Fibroblast of lung (primary cell): ENCODE data around the gene UHRF1.

Source experiments
- EZH2 ChIP-seq: IDR thresholded peaks from 2 replicates; pipeline ENCODE4 v1.5.1; 2012; ENCODE audit warnings: low read length, control low read depth, mild to moderate bottlenecking; ENCODE audit errors: missing control alignments
- TF ChIP-seq, protein P1 (sequence below), 2 donors: IDR thresholded peaks in 1 of 2; conservative IDR thresholded peaks in 1 of 2; 1 replicate in 1 of 2; 2 replicates in 1 of 2; pipeline ENCODE4 v1.5.1; 2011 to 2012; ENCODE audit warnings: low read length in 2 of 2, control low read depth in 1 of 2, inconsistent platforms in 1 of 2, low read depth in 1 of 2, mild to moderate bottlenecking in 1 of 2

DNA sequence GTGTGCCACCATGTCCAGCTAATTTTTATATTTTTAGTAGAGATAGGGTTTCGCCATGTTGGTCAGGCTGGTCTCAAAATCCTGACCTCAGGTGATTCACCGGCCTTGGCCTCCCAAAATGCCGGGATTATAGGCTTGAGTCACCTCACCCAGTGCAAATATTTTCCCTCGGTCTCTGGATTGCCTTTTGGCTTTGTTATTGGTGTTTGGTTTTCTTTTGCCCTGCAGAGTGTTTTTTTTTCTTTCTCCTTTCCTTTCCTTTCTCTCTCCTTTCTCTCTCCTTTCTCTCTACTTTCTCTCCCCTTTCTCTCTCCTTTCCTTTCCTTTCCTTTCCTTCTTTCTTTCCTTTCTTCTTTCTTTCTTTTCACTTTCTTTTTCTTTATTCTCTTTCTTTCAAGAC is 92.8 kb downstream of the UHRF1 start:
- no peak for TF ChIP-seq EZH2
- TF ChIP-seq, protein P1, sequence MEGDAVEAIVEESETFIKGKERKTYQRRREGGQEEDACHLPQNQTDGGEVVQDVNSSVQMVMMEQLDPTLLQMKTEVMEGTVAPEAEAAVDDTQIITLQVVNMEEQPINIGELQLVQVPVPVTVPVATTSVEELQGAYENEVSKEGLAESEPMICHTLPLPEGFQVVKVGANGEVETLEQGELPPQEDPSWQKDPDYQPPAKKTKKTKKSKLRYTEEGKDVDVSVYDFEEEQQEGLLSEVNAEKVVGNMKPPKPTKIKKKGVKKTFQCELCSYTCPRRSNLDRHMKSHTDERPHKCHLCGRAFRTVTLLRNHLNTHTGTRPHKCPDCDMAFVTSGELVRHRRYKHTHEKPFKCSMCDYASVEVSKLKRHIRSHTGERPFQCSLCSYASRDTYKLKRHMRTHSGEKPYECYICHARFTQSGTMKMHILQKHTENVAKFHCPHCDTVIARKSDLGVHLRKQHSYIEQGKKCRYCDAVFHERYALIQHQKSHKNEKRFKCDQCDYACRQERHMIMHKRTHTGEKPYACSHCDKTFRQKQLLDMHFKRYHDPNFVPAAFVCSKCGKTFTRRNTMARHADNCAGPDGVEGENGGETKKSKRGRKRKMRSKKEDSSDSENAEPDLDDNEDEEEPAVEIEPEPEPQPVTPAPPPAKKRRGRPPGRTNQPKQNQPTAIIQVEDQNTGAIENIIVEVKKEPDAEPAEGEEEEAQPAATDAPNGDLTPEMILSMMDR (conservative IDR thresholded peaks at IDR 0.05 in 1 of 2, IDR thresholded peaks at IDR 0.05 in 1 of 2; ENCODE audit: low read depth in 1 of 2, low read length in 2 of 2), result no peak
